ES-I3 (cell line): ENCODE measurements around the gene SPATA12.

Experiments
- H3K36me3 ChIP-seq: 2 replicates; pipeline ENCODE4 v1.6.1; 2013; ENCODE audit warnings: mild to moderate bottlenecking, low read length, control low read depth, moderate library complexity; ENCODE audit not compliant: insufficient read depth
- H3K4me1 ChIP-seq: 2 replicates; pipeline ENCODE4 v1.6.1; 2013; ENCODE audit warnings: mild to moderate bottlenecking, control low read depth, low read length; ENCODE audit not compliant: insufficient read depth
- H3K9ac ChIP-seq: 2 replicates; pipeline ENCODE4 v1.6.1; 2013; ENCODE audit warnings: low read depth, mild to moderate bottlenecking, low read length, moderate library complexity
- H3K9me3 ChIP-seq: 2 replicates; pipeline ENCODE4 v1.6.1; 2013; ENCODE audit warnings: mild to moderate bottlenecking, low read length, moderate library complexity; ENCODE audit not compliant: control insufficient read depth, insufficient read depth

The SPATA12 gene

GRCh38 chr3:57060089-57060821 is at the start of gene SPATA12:
SPATA12 (plus strand) TSS chr3:57060664; CDS start chr3:57073695, 13,031 bp downstream.
- Histone ChIP-seq H3K4me1 (peaks cover 27% of the 10 kb centered on the region), H3K36me3 (no peaks in the 10 kb centered on the region), H3K9ac (peak within 1 kb of the TSS; percentile 15), H3K9me3 (no peaks in the 10 kb centered on the region)

GRCh38 chr3:57011022-57011421 is 49.4 kb upstream of the SPATA12 start:
- Histone ChIP-seq H3K36me3 (no peaks in the 10 kb centered on the region; the same call in 1 of the 2 replicates), H3K9me3 (0 out of 2 replicates have a peak, but pooled peaks cover 3% of the 10 kb centered on the region), H3K9ac (no peak overlapping the region), H3K4me1 (peaks cover 20% of the 10 kb centered on the region)

GRCh38 chr3:57012847-57013246 is 47.6 kb upstream of the SPATA12 start:
- H3K4me1 ChIP-seq, result peaks cover 30% of the 10 kb centered on the region

GRCh38 chr3:57015350-57015729 is 45.1 kb upstream of the SPATA12 start:
- no peaks in the 10 kb centered on the region; the same call in 1 of the 2 replicates for H3K36me3 ChIP-seq
- peaks cover 29% of the 10 kb centered on the region for H3K4me1 ChIP-seq
- H3K9me3 ChIP-seq, result 0 out of 2 replicates have a peak, but pooled peaks cover 3% of the 10 kb centered on the region
- H3K9ac ChIP-seq, result no peak overlapping the region

More at GRCh38 chr3:57012847-57013246, 47.6 kb upstream of the SPATA12 start:
- Histone ChIP-seq H3K9me3 (0 out of 2 replicates have a peak, but pooled peaks cover 3% of the 10 kb centered on the region), H3K9ac (no peak overlapping the region), H3K36me3 (no peaks in the 10 kb centered on the region; the same call in 1 of the 2 replicates)

- H3K9ac ChIP-seq, result no peak overlapping the region
- H3K9me3 ChIP-seq, result 0 out of 2 replicates have a peak, but pooled peaks cover 3% of the 10 kb centered on the region
- peaks cover 29% of the 10 kb centered on the region for H3K4me1 ChIP-seq
Observed at GRCh38 chr3:57015912-57016311, 44.6 kb upstream of the SPATA12 start.

GRCh38 chr3:57017459-57017845 is 43.0 kb upstream of the SPATA12 start:
- no peaks in the 10 kb centered on the region; the same call in 1 of the 2 replicates for H3K36me3 ChIP-seq
- H3K9ac ChIP-seq, result no peak overlapping the region
- 0 out of 2 replicates have a peak, but pooled peaks cover 1% of the 10 kb centered on the region for H3K9me3 ChIP-seq
- H3K4me1 ChIP-seq, result peaks cover 29% of the 10 kb centered on the region

More at GRCh38 chr3:57015912-57016311, 44.6 kb upstream of the SPATA12 start:
- no peaks in the 10 kb centered on the region; the same call in 1 of the 2 replicates for H3K36me3 ChIP-seq

- H3K9ac ChIP-seq, result no peak overlapping the region
Observed at GRCh38 chr3:57018246-57018645, 42.2 kb upstream of the SPATA12 start.

GRCh38 chr3:57019057-57019456 is 41.4 kb upstream of the SPATA12 start:
- peaks cover 29% of the 10 kb centered on the region for H3K4me1 ChIP-seq
- H3K9me3 ChIP-seq, result no peaks in the 10 kb centered on the region
- H3K36me3 ChIP-seq, result no peaks in the 10 kb centered on the region
- no peak overlapping the region for H3K9ac ChIP-seq

More at GRCh38 chr3:57018246-57018645, 42.2 kb upstream of the SPATA12 start:
- Histone ChIP-seq H3K36me3 (no peaks in the 10 kb centered on the region), H3K9me3 (no peaks in the 10 kb centered on the region), H3K4me1 (peaks cover 29% of the 10 kb centered on the region)

- H3K36me3 ChIP-seq, result no peaks in the 10 kb centered on the region
- H3K4me1 ChIP-seq, result no peaks in the 10 kb centered on the region
- no peak overlapping the region for H3K9ac ChIP-seq
- no peaks in the 10 kb centered on the region for H3K9me3 ChIP-seq
Observed at GRCh38 chr3:57025237-57025636, 35.2 kb upstream of the SPATA12 start.

- Histone ChIP-seq H3K36me3 (no peaks in the 10 kb centered on the region), H3K9ac (no peak overlapping the region), H3K9me3 (no peaks in the 10 kb centered on the region), H3K4me1 (no peaks in the 10 kb centered on the region)
Observed at GRCh38 chr3:57026944-57027343, 33.5 kb upstream of the SPATA12 start.

GRCh38 chr3:57029383-57029782 is 31.1 kb upstream of the SPATA12 start:
- H3K9ac ChIP-seq, result no peak overlapping the region
- H3K9me3 ChIP-seq, result no peaks in the 10 kb centered on the region
- no peaks in the 10 kb centered on the region for H3K36me3 ChIP-seq
- H3K4me1 ChIP-seq, result no peaks in the 10 kb centered on the region

- no peaks in the 10 kb centered on the region for H3K4me1 ChIP-seq
- H3K9me3 ChIP-seq, result no peaks in the 10 kb centered on the region
- H3K9ac ChIP-seq, result no peak overlapping the region
- H3K36me3 ChIP-seq, result no peaks in the 10 kb centered on the region
Observed at GRCh38 chr3:57029924-57030323, 30.5 kb upstream of the SPATA12 start.

GRCh38 chr3:57030721-57031120 is 29.7 kb upstream of the SPATA12 start:
- Histone ChIP-seq H3K36me3 (no peaks in the 10 kb centered on the region), H3K9ac (no peak overlapping the region), H3K4me1 (no peaks in the 10 kb centered on the region), H3K9me3 (no peaks in the 10 kb centered on the region)

GRCh38 chr3:57031631-57032541 is 28.6 kb upstream of the SPATA12 start:
- H3K9ac ChIP-seq, result no peak overlapping the region
- no peaks in the 10 kb centered on the region for H3K36me3 ChIP-seq
- no peaks in the 10 kb centered on the region for H3K9me3 ChIP-seq
- H3K4me1 ChIP-seq, result no peaks in the 10 kb centered on the region
